ENCODE data around the gene VASN.

DNA sequence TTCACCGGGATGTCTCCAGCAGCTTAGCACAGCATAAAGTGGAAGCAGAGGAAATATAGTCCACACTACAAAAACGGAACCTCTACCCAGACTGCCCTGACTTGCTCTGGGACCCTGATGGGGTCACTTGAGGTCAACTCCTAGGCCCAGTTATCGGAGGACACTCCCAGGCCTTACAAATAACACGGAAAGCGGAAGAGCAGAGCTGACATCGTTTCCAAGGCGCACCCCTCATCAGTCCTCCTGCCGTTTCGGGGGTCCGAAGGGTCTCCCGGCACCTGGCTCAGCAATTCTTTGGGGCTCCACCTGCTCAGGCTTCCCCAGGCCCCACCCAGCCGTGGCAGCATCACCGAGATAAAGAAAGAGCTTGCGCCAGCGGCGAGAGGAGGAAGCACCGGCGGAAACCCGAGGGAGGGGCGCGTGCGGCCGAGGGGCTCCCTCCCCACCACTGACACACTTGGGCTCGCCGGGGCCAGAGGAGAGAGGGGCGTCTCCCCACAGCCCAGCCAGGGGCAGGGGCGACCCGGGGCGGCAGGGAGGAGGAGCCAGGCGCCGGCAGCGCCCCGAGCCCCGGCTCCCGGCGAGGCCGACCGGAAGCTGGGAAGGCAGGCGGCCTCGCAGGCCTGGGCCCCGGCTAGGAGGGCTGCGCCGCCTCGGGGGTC lies 44.0 kb downstream of the VASN start:
- TF ChIP-seq, protein P1, sequence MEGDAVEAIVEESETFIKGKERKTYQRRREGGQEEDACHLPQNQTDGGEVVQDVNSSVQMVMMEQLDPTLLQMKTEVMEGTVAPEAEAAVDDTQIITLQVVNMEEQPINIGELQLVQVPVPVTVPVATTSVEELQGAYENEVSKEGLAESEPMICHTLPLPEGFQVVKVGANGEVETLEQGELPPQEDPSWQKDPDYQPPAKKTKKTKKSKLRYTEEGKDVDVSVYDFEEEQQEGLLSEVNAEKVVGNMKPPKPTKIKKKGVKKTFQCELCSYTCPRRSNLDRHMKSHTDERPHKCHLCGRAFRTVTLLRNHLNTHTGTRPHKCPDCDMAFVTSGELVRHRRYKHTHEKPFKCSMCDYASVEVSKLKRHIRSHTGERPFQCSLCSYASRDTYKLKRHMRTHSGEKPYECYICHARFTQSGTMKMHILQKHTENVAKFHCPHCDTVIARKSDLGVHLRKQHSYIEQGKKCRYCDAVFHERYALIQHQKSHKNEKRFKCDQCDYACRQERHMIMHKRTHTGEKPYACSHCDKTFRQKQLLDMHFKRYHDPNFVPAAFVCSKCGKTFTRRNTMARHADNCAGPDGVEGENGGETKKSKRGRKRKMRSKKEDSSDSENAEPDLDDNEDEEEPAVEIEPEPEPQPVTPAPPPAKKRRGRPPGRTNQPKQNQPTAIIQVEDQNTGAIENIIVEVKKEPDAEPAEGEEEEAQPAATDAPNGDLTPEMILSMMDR (IDR thresholded peaks at IDR 0.05; ENCODE audit: low read depth, low read length, poor library complexity, severe bottlenecking), result no peak
- no peak for TF ChIP-seq EZH2phosphoT487 (IDR thresholded peaks at IDR 0.05; ENCODE audit: borderline replicate concordance, low read length)

Measured in DOHH2 (cell line).